Activated T-cell treated with anti-CD3 and anti-CD28 coated beads for 48 hours (primary cell): ENCODE results near the gene MAP3K2.

ENCODE experiments used
- DNase-seq: peaks from one replicate; pipeline ENCODE4 v3.0.0-alpha.2; 2020; ENCODE audit warnings: low read depth

The MAP3K2 gene

DNA sequence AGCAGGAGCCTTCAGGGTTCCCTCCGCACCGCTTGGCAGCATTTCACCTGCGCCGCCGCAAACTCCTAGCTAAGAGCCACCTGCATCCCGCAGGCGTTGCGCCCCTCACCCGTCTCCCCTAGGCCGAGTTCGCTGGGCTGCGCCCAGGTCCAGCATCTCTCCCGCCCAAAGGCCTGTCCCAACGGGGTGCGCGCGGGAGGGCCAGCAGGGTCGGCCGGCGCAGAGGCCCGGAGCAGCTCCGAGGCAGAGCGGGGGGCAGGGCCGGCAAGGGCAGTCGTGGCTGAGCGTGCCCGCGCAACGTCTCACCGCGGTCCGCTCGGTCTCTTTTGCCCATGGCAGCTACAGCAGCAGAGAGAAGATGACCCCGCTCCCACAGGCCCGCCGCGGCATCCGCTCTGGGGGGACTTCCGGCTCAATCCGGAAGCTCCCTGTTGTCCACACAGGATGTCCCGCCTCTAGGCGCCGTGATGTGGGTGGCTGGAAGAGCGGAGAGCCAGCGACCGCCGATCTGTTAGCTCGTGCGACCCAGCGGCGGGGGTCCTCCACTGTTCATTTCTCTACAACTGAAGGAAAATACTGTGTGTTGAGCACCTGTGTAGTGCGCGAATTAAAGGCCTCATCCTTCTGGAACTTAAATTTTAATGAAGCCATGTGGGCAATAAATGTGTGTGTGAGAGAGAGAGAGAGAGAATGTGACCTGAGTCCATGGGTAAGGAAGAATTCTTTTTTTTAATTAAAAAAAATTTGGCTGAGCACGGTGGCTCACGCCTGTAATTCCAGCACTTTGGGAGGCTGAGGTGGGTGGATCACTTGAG lies 93.8 kb downstream of the MAP3K2 start, which contains the start of gene ERCC3:
TSS of gene ERCC3 (minus strand) at position 397 of the 815 bp plus-strand sequence. CDS start at position 334, 63 bp downstream.
- peak; percentile 83 for DNase-seq

- no peak for DNase-seq
These were observed 94.4 kb downstream of the MAP3K2 start for GRCh38 chr2:127293386-127293747.

DNA sequence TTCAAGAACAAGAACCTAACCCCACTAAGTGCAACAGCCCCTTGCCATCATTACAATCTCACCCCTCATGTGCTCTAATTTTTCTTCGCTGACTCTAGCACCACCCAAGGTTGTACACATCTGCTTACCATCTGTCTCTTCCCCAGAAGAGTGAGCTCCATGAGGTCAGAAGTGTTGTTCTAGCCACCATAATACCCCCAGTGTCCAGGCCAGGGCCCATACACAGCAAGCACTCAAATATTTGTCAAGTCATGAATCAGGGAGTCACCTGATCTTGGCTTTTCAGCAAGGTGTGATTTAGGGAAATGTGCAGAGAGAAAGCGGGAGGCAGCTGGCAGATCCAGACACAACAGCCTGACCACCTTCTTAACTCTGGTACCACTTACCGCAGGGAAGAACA lies 99.5 kb downstream of the MAP3K2 start:
- no peak for DNase-seq

- no peak for DNase-seq
These were observed 104.5 kb downstream of the MAP3K2 start for GRCh38 chr2:127283275-127283674.

DNA sequence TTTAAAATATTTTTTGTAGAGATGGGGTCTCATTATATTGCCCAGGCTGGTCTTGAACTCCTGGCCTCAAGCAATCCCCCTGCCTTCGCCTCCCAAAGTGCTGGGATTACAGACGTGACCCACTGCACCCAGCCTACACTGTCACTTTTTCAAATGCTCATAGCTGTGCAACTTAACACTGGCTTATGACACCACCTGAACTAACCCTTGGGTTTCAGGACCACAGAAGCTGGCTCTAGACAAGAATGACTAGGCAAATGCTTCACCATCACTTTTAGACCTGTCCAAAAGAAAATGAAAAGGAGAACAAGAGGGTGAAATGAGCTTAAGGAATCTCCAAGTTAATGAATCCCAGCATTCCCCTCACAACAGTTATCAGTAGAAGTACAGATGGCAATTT lies 107.1 kb downstream of the MAP3K2 start:
- DNase-seq, result no peak

- no peak for DNase-seq
These were observed 108.0 kb downstream of the MAP3K2 start for GRCh38 chr2:127279781-127280180.

DNA sequence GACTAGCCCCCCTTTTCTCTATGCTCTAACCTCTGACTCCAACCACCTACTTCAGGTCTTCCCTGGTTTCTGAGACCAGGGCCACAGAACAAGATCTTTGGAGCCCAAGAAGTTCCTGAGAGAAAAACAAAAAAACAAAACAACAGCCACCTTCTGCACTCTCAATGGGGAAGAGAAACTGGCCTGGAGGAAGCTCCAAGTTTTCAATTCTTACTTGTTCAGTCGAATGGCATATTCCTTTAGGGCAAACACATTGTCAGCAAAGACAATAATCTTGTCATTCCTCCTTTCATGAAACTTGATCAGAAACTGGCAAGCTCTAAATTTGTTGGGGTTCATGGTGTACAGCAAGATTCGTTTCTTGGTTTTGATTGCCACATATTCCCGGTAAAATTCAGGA lies 108.8 kb downstream of the MAP3K2 start:
- no peak for DNase-seq

DNA sequence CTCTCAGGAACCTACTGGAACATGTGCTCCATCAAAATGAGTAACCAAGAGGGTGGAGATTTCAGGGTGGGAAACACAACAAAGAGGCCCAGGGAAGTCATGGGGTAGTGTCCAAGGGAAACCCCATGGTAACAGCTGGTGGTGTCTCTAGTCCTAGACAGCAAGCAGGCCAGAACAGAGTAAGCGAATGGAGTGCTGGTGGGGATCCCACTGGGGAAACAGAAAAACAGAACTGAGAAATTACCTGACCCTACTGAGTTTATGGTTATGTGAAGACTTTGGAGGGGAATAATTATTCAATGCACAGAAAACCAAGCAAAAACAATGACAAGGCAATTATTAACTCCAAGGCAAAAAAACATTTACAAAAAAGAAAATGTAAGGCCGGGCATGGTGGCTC lies 110.7 kb downstream of the MAP3K2 start:
- no peak for DNase-seq

- DNase-seq, result no peak
These were observed 112.0 kb downstream of the MAP3K2 start for GRCh38 chr2:127275789-127276188.

GRCh38 chr2:127275356-127275755 lies 112.4 kb downstream of the MAP3K2 start:
- DNase-seq, result no peak

GRCh38 chr2:127270663-127271062 lies 117.1 kb downstream of the MAP3K2 start:
- peak; percentile 7 for DNase-seq

GRCh38 chr2:127261804-127262406 lies 125.9 kb downstream of the MAP3K2 start:
- no peak for DNase-seq

DNA sequence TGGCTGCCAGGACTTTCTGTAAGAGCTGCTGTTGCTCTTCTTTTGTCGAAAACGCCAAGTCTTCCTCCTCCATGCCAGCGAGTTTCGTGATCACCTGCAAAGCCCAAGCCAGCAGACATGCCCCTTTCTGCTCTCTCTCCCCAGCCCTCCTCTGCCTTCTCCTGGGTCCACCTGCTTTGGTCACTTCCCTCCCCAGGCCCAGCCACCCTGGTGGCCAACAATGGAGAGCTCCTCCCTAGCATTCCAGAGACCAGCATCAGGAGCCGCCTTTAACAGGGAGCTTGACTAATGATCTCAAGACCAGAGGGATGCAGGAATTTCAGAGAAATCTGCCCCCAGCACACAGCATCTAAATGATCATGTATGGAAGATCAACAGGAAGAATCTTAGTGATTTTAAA lies 128.4 kb downstream of the MAP3K2 start:
- no peak for DNase-seq

- DNase-seq, result no peak
These were observed 130.9 kb downstream of the MAP3K2 start for GRCh38 chr2:127256866-127257265.

- no peak for DNase-seq
These were observed 131.4 kb downstream of the MAP3K2 start for GRCh38 chr2:127256381-127256780.

- DNase-seq, result no peak
These were observed 132.1 kb downstream of the MAP3K2 start for GRCh38 chr2:127255721-127256120.

- DNase-seq, result no peak
These were observed 132.6 kb downstream of the MAP3K2 start for GRCh38 chr2:127255146-127255545.

DNA sequence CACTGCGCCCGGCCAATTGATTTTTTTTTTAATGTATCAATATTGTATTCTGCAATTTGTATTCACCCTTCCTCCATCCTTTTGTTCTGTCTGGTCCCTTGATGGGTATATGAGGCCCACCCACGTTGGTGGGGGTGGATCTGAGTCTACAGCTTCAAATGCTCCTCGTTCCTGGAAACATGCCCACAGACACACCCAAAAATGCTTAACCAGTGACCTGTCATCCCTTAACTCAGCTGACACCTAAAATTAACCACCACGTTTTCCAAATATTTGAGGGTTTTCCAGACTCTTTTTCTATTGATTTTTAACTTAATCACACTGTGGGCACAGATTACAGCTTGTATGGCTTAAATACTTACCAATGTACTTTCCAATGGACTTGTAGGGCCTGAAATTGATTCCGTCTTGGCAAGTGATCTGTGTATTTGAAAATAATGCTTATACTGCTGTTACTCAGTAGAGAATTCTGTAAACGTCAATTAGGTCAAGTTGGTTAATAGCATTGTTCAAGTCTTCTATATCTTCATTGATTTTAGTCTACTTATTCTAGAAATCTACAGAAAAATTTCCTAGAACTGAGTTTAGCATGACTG lies 133.3 kb downstream of the MAP3K2 start:
- no peak for DNase-seq
